A673 (cell line): ENCODE results near the gene YIF1A. TPM values are rescaled to one million over a fixed set of nuclear protein-coding genes. Genes with fewer than 3 reads are reported as not detected.

Source experiments
- BruUV-seq: library from RNA; stranded (reverse); fragments of 400-500 nt; replicated peaks from 2 replicates; lab custom pipeline; 2021; lab: Mats Ljungman, UMichigan
- CTCF ChIA-PET: fragments of 300-600 bp; sonication (Branson Sonifier 250); formaldehyde crosslinking; loops from one replicate; lab custom pipeline; 2022; ENCODE audit warnings: antibody characterized with exemption; lab: Charles Lee
- POLR2A ChIA-PET: fragments of 300-600 bp; sonication (Branson Sonifier 250); formaldehyde crosslinking; loops from one replicate; lab custom pipeline; 2022; ENCODE audit warnings: antibody characterized with exemption; ENCODE audit not compliant: low non-redundant PET; lab: Charles Lee
- DNase-seq: peaks from one replicate; pipeline ENCODE4 v3.0.0-alpha.2; 2015; ENCODE audit warnings: low spot score
- H3K27ac ChIP-seq: fragments of 200-600 bp; sonication (generic); 2 replicates; pipeline ENCODE4 v1.5.1; 2016; ENCODE audit warnings: mixed run types, low read depth, mild to moderate bottlenecking, mixed read lengths, antibody characterized with exemption, low read length; ENCODE audit not compliant: poor library complexity, severe bottlenecking
- H3K27me3 ChIP-seq: fragments of 200-600 bp; sonication (generic); replicated peaks from 2 replicates; pipeline ENCODE4 v1.6.1; 2017; ENCODE audit warnings: mixed run types, low read depth, mild to moderate bottlenecking, mixed read lengths, antibody characterized with exemption, low read length; ENCODE audit not compliant: insufficient read depth, poor library complexity
- H3K36me3 ChIP-seq: fragments of 200-600 bp; sonication (generic); 2 replicates; pipeline ENCODE4 v1.6.1; 2016; ENCODE audit warnings: mixed run types, mild to moderate bottlenecking, mixed read lengths, antibody characterized with exemption, low read length; ENCODE audit not compliant: insufficient read depth, poor library complexity, severe bottlenecking
- H3K4me1 ChIP-seq: fragments of 200-600 bp; sonication (generic); 2 replicates; pipeline ENCODE4 v1.6.1; 2017; ENCODE audit warnings: mixed run types, mild to moderate bottlenecking, mixed read lengths, antibody characterized with exemption, low read length; ENCODE audit not compliant: insufficient read depth, poor library complexity, severe bottlenecking
- H3K4me3 ChIP-seq: fragments of 200-600 bp; sonication (generic); 2 replicates; pipeline ENCODE4 v1.5.1; 2016; ENCODE audit warnings: low read depth, mixed run types, mild to moderate bottlenecking, mixed read lengths, low read length; ENCODE audit not compliant: poor library complexity, severe bottlenecking
- H3K9me3 ChIP-seq: fragments of 200-600 bp; sonication (generic); 2 replicates; pipeline ENCODE4 v1.6.1; 2016; ENCODE audit warnings: mixed run types, low read depth, mild to moderate bottlenecking, mixed read lengths, antibody characterized with exemption, low read length; ENCODE audit not compliant: poor library complexity, severe bottlenecking
- CTCF ChIP-seq: fragments of 300-800, 200-600 bp; sonication (generic); conservative IDR thresholded peaks from 2 replicates; pipeline ENCODE4 v1.5.1; 2017; ENCODE audit warnings: low read depth, mild to moderate bottlenecking, antibody characterized with exemption, low read length, moderate library complexity, mixed read lengths
- EZH2 ChIP-seq: fragments of 200-600 bp; sonication (generic); IDR thresholded peaks from 2 replicates; pipeline ENCODE4 v1.6.1; 2017; ENCODE audit warnings: borderline replicate concordance, low read depth, mild to moderate bottlenecking, mixed read lengths, antibody characterized with exemption, low read length; ENCODE audit not compliant: poor library complexity, severe bottlenecking
- intact Hi-C: fragments of 100-400 bp; cut with micrococcal nuclease; formaldehyde crosslinking; loops from one replicate; pipeline ENCODE4 v1.10.0; 2022; ENCODE audit not compliant: unreplicated experiment
- total RNA-seq: library from RNA; stranded (reverse); gene quantifications from 2 replicates; pipeline ENCODE4 v1.2.3, GENCODE V29; 2021

Gene YIF1A
- total RNA-seq, 1 experiment from 2014 or later: 125 TPM

DNA sequence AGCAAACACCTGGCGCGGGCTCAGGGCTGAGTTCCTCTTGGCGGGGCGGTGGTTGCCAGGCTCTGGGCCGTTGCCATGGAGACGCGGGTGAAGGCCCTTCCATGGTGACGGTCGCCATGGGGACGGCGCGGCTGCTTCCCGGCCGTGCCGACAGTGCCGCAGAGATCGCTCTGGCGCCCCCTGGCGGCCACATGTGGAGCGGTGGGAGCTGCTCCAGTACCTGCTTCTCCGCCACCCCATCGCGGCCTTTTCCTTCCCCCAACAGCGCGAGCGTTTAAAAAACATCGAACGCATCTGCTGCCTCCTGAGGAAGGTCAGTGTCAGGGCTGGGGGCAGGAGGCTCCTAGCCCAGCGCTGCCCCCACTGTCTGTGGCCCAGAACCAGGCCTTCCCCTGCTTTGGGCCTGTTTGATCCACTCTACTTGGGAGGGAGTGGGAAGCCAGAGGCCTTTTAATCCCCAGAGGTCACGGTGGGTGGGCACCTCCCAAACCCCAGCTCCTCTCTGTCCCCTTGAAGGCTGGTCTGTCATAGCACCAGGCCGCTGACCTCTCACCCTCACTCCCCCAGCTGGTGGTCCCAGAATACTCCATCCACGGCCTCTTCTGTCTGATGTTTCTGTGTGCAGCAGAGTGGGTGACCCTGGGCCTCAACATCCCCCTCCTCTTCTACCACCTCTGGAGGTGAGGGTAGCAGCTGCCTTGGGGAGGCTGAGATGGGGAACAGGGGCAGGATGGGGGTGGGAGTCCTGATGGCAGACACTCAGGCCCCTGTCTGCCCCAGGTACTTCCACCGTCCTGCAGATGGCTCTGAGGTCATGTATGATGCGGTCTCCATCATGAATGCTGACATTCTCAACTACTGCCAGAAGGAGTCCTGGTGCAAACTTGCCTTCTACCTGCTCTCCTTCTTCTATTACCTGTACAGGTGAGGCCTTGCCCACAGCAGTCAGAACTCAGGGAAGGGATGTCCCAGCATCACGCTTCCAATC is 6.2 kb downstream of the YIF1A start:
- DNase-seq: peak; percentile 99
- CTCF ChIA-PET: interaction anchor here (0.6 to 1.1 kb wide), 5 partner anchors 15 to 241 kb away, joined by 3 to 9 read pairs (median 5); no protein-coding TSS in a partner anchor
- H3K36me3 ChIP-seq: peaks cover 5% of the 10 kb centered on the region
- TF ChIP-seq EZH2: no peak
- peak; percentile 99 for TF ChIP-seq CTCF
- peaks cover 27% of the 10 kb centered on the region for H3K4me1 ChIP-seq
- no peak overlapping the region for H3K27ac ChIP-seq
- no peaks in the 10 kb centered on the region for H3K27me3 ChIP-seq
- intact Hi-C loops: loop anchor here (1.0 kb wide), 1 partner anchor 60 kb away; no protein-coding TSS in a partner anchor
- no TSS peak for BruUV-seq
- no peaks in the 10 kb centered on the region for H3K9me3 ChIP-seq
- H3K4me3 ChIP-seq: no peak overlapping the region
- POLR2A ChIA-PET: no interaction called here

DNA sequence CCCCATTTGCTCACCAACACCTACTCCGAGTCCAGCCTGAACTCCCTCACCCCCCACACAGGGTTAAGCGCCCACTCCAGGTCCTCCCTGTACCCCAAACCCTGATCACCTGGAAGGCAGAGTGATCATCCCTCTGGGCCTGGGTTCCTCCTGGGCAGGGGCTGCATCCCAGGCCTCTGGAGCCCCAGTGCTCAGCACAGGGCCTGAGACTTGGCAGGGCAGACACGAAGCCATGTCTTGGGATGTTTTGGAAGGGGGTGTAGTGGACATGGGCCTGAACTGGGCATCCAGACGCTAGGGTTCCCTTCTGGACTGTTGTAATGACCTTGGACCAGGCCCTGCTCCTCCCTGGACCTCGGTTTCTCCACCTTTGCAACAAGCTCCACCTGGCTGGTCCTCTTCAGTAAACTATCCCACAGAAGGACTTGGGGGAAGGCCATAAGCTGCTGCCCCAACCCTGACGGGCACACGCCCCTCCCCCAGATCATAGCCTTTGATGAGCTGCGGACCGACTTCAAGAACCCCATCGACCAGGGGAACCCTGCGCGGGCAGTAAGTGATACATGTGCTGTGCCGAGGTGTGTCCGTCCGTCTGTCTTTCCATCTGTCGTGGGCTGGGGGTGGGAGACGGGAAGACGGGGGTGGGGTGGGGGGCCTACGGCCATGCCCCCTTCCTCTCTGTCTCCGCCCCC is 7.0 kb downstream of the YIF1A start:
- POLR2A ChIA-PET: no interaction called here
- no TSS peak for BruUV-seq
- Histone ChIP-seq H3K9me3 (no peaks in the 10 kb centered on the region), H3K27me3 (no peaks in the 10 kb centered on the region), H3K4me3 (no peak overlapping the region), H3K4me1 (peaks cover 27% of the 10 kb centered on the region), H3K36me3 (peaks cover 5% of the 10 kb centered on the region), H3K27ac (no peak overlapping the region)
- DNase-seq: no peak
- intact Hi-C loops: loop anchor here (1.0 kb wide), 1 partner anchor 60 kb away; no protein-coding TSS in a partner anchor
- no peak for TF ChIP-seq EZH2
- no peak for TF ChIP-seq CTCF
- CTCF ChIA-PET: interaction anchor here (0.6 to 1.1 kb wide), 4 partner anchors 14 to 240 kb away, joined by 3 to 9 read pairs (median 6); no protein-coding TSS in a partner anchor

DNA sequence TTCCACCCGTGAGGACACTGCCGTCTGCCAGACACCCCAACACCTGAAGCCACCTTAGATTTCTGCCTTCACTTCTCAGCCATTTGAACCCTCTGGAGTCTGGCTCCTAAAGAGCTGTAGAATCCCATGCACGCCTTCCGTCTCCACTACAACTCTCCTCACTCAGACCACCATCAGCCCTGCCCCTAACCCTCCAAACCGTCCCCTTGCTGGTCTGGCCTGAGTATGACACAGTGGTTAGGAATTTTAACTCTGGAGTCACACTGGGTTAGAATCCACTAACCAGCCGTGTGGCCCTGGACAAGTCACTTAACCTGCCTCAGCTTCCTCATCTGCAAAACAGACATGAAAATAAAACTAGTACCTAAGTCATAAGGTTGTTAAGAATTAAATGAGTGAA is 7.9 kb downstream of the YIF1A start:
- peaks cover 6% of the 10 kb centered on the region for H3K36me3 ChIP-seq
- POLR2A ChIA-PET: no interaction called here
- no peak for TF ChIP-seq EZH2
- no peaks in the 10 kb centered on the region for H3K9me3 ChIP-seq
- no peaks in the 10 kb centered on the region for H3K27me3 ChIP-seq
- peaks cover 27% of the 10 kb centered on the region for H3K4me1 ChIP-seq
- intact Hi-C loops: no loop called here
- H3K27ac ChIP-seq: no peak overlapping the region
- CTCF ChIA-PET: no interaction called here
- BruUV-seq: no TSS peak
- no peak for DNase-seq
- no peak overlapping the region for H3K4me3 ChIP-seq
